H9 (cell line): ENCODE results near the gene TNFSF13B. TPM values are rescaled to one million over a fixed set of nuclear protein-coding genes. Genes with fewer than 3 reads are reported as not detected.

Experiments used
- DNase-seq: peaks from one replicate; pipeline ENCODE4 v3.0.0-alpha.2; 2017
- H2AFZ ChIP-seq: one replicate; pipeline ENCODE4 v1.6.1; 2013; ENCODE audit warnings: mild to moderate bottlenecking, low read length, control low read depth, moderate library complexity
- H2AK5ac ChIP-seq: 2 replicates; pipeline ENCODE4 v1.6.1; 2013; ENCODE audit warnings: low read length, control low read depth, mixed read lengths; ENCODE audit not compliant: insufficient read length
- H2BK120ac ChIP-seq: one replicate; pipeline ENCODE4 v1.6.1; 2013; ENCODE audit warnings: low read depth, mild to moderate bottlenecking, low read length, control low read depth, inconsistent platforms; ENCODE audit not compliant: poor library complexity, severe bottlenecking
- H2BK12ac ChIP-seq: 2 replicates; pipeline ENCODE4 v1.6.1; 2013; ENCODE audit warnings: low read length, control low read depth, mixed read lengths, low read depth; ENCODE audit not compliant: insufficient read length
- H2BK15ac ChIP-seq: 2 replicates; pipeline ENCODE4 v1.6.1; 2013; ENCODE audit warnings: low read depth, low read length, control low read depth
- H2BK20ac ChIP-seq: one replicate; pipeline ENCODE4 v1.6.1; 2013; ENCODE audit warnings: low read depth, mild to moderate bottlenecking, low read length, control low read depth, inconsistent platforms; ENCODE audit not compliant: poor library complexity, severe bottlenecking
- H2BK5ac ChIP-seq: 2 replicates; pipeline ENCODE4 v1.6.1; 2013; ENCODE audit warnings: low read length, control low read depth, mixed read lengths; ENCODE audit not compliant: insufficient read length
- H3K14ac ChIP-seq: 2 replicates; pipeline ENCODE4 v1.6.1; 2013; ENCODE audit warnings: low read length, control low read depth; ENCODE audit not compliant: insufficient read depth
- H3K18ac ChIP-seq: 2 replicates; pipeline ENCODE4 v1.6.1; 2013; ENCODE audit warnings: low read depth, mild to moderate bottlenecking, mixed read lengths, low read length, control low read depth; ENCODE audit not compliant: insufficient read length
- H3K23ac ChIP-seq: 2 replicates; pipeline ENCODE4 v1.6.1; 2013; ENCODE audit warnings: low read length, control low read depth, mixed read lengths, low read depth; ENCODE audit not compliant: insufficient read length
- H3K23me2 ChIP-seq: 2 replicates; pipeline ENCODE4 v1.6.1; 2013; ENCODE audit warnings: low read depth, mild to moderate bottlenecking, mixed read lengths, low read length, control low read depth; ENCODE audit not compliant: insufficient read length, poor library complexity, severe bottlenecking
- H3K27ac ChIP-seq: 2 replicates; pipeline ENCODE4 v1.5.1; 2013; ENCODE audit warnings: low read length, control low read depth, mixed read lengths, low read depth; ENCODE audit not compliant: insufficient read length
- H3K27me3 ChIP-seq: 2 replicates; pipeline ENCODE4 v1.6.1; 2013; ENCODE audit warnings: low read length, control low read depth, inconsistent platforms; ENCODE audit not compliant: insufficient read depth
- H3K4ac ChIP-seq: 2 replicates; pipeline ENCODE4 v1.6.1; 2013; ENCODE audit warnings: low read depth, mild to moderate bottlenecking, control low read depth, inconsistent platforms, low read length, moderate library complexity
- H3K4me1 ChIP-seq: 2 replicates; pipeline ENCODE4 v1.6.1; 2013; ENCODE audit warnings: low read length, control low read depth, inconsistent platforms; ENCODE audit not compliant: insufficient read depth
- H3K4me2 ChIP-seq: 2 replicates; pipeline ENCODE4 v1.6.1; 2013; ENCODE audit warnings: low read length, control low read depth, mixed read lengths; ENCODE audit not compliant: insufficient read length, insufficient read depth
- H3K56ac ChIP-seq: 2 replicates; pipeline ENCODE4 v1.6.1; 2013; ENCODE audit warnings: low read depth, mild to moderate bottlenecking, mixed read lengths, low read length, control low read depth; ENCODE audit not compliant: insufficient read length
- H3K79me1 ChIP-seq: 2 replicates; pipeline ENCODE4 v1.6.1; 2013; ENCODE audit warnings: low read depth, mild to moderate bottlenecking, moderate library complexity, low read length, control low read depth, inconsistent platforms; ENCODE audit not compliant: insufficient read depth, poor library complexity, severe bottlenecking
- H3K79me2 ChIP-seq: 2 replicates; pipeline ENCODE4 v1.6.1; 2013; ENCODE audit warnings: low read length, control low read depth, inconsistent platforms; ENCODE audit not compliant: insufficient read depth
- H3K9ac ChIP-seq: 2 replicates; pipeline ENCODE4 v1.6.1; 2013; ENCODE audit warnings: low read length, control low read depth, mixed read lengths; ENCODE audit not compliant: insufficient read length; ENCODE audit errors: extremely low read depth
- H3K9me3 ChIP-seq: one replicate; pipeline ENCODE4 v1.6.1; 2013; ENCODE audit warnings: low read depth, low read length, inconsistent platforms; ENCODE audit not compliant: control insufficient read depth
- H3T11ph ChIP-seq: one replicate; pipeline ENCODE4 v1.6.1; 2013; ENCODE audit warnings: mild to moderate bottlenecking, low read length, control low read depth, inconsistent platforms
- H4K20me1 ChIP-seq: one replicate; pipeline ENCODE4 v1.6.1; 2013; ENCODE audit not compliant: control insufficient read depth, insufficient read length, insufficient read depth
- H4K5ac ChIP-seq: 2 replicates; pipeline ENCODE4 v1.6.1; 2013; ENCODE audit warnings: low read depth, mild to moderate bottlenecking, mixed read lengths, low read length, control low read depth; ENCODE audit not compliant: insufficient read length
- H4K8ac ChIP-seq: replicated peaks from 2 replicates; pipeline ENCODE4 v1.6.1; 2013; ENCODE audit warnings: low read length, control low read depth, mixed read lengths, low read depth; ENCODE audit not compliant: insufficient read length
- H4K91ac ChIP-seq: 2 replicates; pipeline ENCODE4 v1.6.1; 2013; ENCODE audit warnings: low read depth, mild to moderate bottlenecking, moderate library complexity, mixed read lengths, low read length, control low read depth; ENCODE audit not compliant: insufficient read length
- H3K27ac Mint-ChIP-seq, 3 experiments: 2 replicates in 2 of 3; 3 replicates in 1 of 3; pipeline ENCODE4 v1.8.0; 2020 to 2021; ENCODE audit warnings: mixed read lengths in 3 of 3, mild to moderate bottlenecking in 1 of 3, moderate library complexity in 1 of 3
- H3K27me3 Mint-ChIP-seq: 2 replicates; pipeline ENCODE4 v1.8.0; 2021; ENCODE audit warnings: low read depth, mild to moderate bottlenecking, moderate library complexity, mixed read lengths
- H3K36me3 Mint-ChIP-seq, 3 experiments: 2 replicates in 2 of 3; 3 replicates in 1 of 3; pipeline ENCODE4 v1.8.0; 2020 to 2021; ENCODE audit warnings: low read depth in 3 of 3, mixed read lengths in 3 of 3; ENCODE audit not compliant: insufficient read depth in 1 of 3
- H3K4me1 Mint-ChIP-seq, 2 experiments: 2 replicates each; pipeline ENCODE4 v1.8.0; 2020; ENCODE audit warnings: mixed read lengths in 2 of 2
- H3K4me3 Mint-ChIP-seq, 2 experiments: 2 replicates in 1 of 2; 3 replicates in 1 of 2; pipeline ENCODE4 v1.8.0; 2020 to 2021; ENCODE audit warnings: mild to moderate bottlenecking in 2 of 2, mixed read lengths in 2 of 2, moderate library complexity in 1 of 2
- H3K9me3 Mint-ChIP-seq, 2 experiments: 2 replicates in 1 of 2; 3 replicates in 1 of 2; pipeline ENCODE4 v1.8.0; 2020; ENCODE audit warnings: mild to moderate bottlenecking in 2 of 2, mixed read lengths in 2 of 2, moderate library complexity in 1 of 2
- WGBS: extraction: QIAGEN DNeasy Blood & Tissue Kit; methylation state at CpG from one replicate; pipeline ENCODE4 v1.1.7; 2013; ENCODE audit warnings: missing lambda C conversion rate, low lambda C conversion rate, mixed read lengths; ENCODE audit not compliant: insufficient read length; ENCODE audit errors: extremely low coverage; 5-methylcytosine and 5-hydroxymethylcytosine counted together
- total RNA-seq: library from RNA; stranded (reverse); gene quantifications from 2 replicates; pipeline ENCODE4 v1.2.1, GENCODE V29; 2021
- TF ChIP-seq, protein P1 (sequence below): fragments of 200-600 bp; sonication (generic); conservative IDR thresholded peaks from 3 replicates; pipeline ENCODE4 v1.8.0; 2021; ENCODE audit warnings: antibody characterized with exemption, mild to moderate bottlenecking

The TNFSF13B gene
- total RNA-seq, 1 experiment from 2014 or later, result 0.31 TPM

DNA sequence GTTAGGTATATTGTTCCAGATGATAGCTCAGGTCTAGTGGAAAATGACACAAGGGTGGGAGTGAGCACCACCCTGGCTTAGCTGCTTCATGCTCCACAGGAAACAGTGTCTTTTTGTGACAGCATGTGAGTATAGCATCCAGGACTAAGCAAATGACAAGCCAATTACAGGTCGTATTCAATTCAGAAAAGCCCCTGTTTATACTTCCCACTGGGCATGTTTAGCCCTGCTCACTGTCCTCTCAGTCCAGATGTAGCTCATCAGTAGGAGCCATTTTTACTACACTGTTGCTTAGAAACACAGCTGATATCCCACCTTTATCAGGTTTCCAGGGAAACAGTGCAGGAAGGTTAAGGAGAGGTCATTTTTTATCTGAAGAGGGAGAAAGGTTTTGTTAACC, 43.3 kb upstream of the TNFSF13B start:
- no peak overlapping the region for H3K4me2 ChIP-seq
- no peaks in the 10 kb centered on the region for H3K9me3 ChIP-seq
- Mint-ChIP-seq H3K9me3 (no peaks in the 10 kb centered on the region), H3K4me1 (peaks cover 0 to 2% of the 10 kb centered on the region in 2 experiments; a peak in 1 of 4 replicates), H3K27ac (peak overlapping the region in 1 of 3 experiments; percentile 54; a peak in 1 of 7 replicates), H3K4me3 (no peak overlapping the region), H3K27me3 (no peaks in the 10 kb centered on the region), H3K36me3 (peaks cover 0 to 5% (median 0%) of the 10 kb centered on the region in 3 experiments; a peak in 2 of 7 replicates)
- no peak overlapping the region for H4K8ac ChIP-seq
- no peak overlapping the region for H3K4ac ChIP-seq
- no peak overlapping the region for H3K18ac ChIP-seq
- no peak overlapping the region for H3K9ac ChIP-seq
- H3T11ph ChIP-seq, result no peak overlapping the region
- H3K79me1 ChIP-seq, result peaks cover under 1% of the 10 kb centered on the region
- no peak overlapping the region for H2AK5ac ChIP-seq
- H3K23ac ChIP-seq, result no peak overlapping the region
- no peak overlapping the region for H3K56ac ChIP-seq
- no peak overlapping the region for H2BK20ac ChIP-seq
- H3K27me3 ChIP-seq, result no peaks in the 10 kb centered on the region
- H2BK15ac ChIP-seq, result no peak overlapping the region
- no peaks in the 10 kb centered on the region for H4K20me1 ChIP-seq
- no peak overlapping the region for H4K5ac ChIP-seq
- no peak overlapping the region for H2BK12ac ChIP-seq
- H3K14ac ChIP-seq, result no peak overlapping the region
- H3K79me2 ChIP-seq, result peaks cover 2% of the 10 kb centered on the region; the same call in 1 of the 2 replicates
- TF ChIP-seq, protein P1, sequence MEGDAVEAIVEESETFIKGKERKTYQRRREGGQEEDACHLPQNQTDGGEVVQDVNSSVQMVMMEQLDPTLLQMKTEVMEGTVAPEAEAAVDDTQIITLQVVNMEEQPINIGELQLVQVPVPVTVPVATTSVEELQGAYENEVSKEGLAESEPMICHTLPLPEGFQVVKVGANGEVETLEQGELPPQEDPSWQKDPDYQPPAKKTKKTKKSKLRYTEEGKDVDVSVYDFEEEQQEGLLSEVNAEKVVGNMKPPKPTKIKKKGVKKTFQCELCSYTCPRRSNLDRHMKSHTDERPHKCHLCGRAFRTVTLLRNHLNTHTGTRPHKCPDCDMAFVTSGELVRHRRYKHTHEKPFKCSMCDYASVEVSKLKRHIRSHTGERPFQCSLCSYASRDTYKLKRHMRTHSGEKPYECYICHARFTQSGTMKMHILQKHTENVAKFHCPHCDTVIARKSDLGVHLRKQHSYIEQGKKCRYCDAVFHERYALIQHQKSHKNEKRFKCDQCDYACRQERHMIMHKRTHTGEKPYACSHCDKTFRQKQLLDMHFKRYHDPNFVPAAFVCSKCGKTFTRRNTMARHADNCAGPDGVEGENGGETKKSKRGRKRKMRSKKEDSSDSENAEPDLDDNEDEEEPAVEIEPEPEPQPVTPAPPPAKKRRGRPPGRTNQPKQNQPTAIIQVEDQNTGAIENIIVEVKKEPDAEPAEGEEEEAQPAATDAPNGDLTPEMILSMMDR, result no peak
- no peak overlapping the region for H2BK120ac ChIP-seq
- no CpG with 5 or more reads among the region's 1 CpG for WGBS
- H2AFZ ChIP-seq, result no peak overlapping the region
- no peaks in the 10 kb centered on the region for H3K23me2 ChIP-seq
- DNase-seq, result no peak
- H2BK5ac ChIP-seq, result no peak overlapping the region
- H4K91ac ChIP-seq, result no peak overlapping the region
- no peaks in the 10 kb centered on the region for H3K4me1 ChIP-seq
- no peak overlapping the region for H3K27ac ChIP-seq
